ENCODE measurements around the gene SIK3. TPM values are rescaled to one million over a fixed set of nuclear protein-coding genes. Genes with fewer than 3 reads are reported as not detected.

Gene SIK3
- total RNA-seq, 1 donor from 2014 or later = 54.2 TPM

DNA sequence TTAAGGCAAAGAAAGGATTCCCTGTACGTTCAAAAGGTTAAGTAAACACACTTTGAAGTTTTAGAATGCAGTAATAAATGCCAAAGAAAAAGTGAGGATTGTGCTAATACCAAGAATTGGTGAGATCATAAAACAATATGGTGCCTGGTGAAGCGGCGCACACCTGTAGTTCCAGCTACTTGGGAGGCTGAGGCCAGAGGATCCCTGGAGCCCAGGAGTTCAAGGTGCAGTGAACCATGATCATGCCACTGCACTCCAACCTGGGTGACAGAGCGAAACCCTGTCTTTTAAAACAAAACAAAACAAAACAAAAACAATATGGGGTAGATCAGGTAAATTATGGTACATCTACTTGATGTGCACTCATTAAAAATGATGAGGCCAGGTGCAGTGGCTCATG, 187.4 kb downstream of the SIK3 start:
- Mint-ChIP-seq H3K27ac (no peak overlapping the region), H3K36me3 (ENCODE audit: low read depth) (peaks cover 10% of the 10 kb centered on the region), H3K4me1 (ENCODE audit: low read depth) (peaks cover 6% of the 10 kb centered on the region), H3K27me3 (ENCODE audit: insufficient read depth) (no peaks in the 10 kb centered on the region), H3K9me3 (no peaks in the 10 kb centered on the region), H3K4me3 (no peak overlapping the region)
- DNase-seq (ENCODE audit: low spot score) = no peak
- intact Hi-C loops (cut with micrococcal nuclease) = no loop called here

DNA sequence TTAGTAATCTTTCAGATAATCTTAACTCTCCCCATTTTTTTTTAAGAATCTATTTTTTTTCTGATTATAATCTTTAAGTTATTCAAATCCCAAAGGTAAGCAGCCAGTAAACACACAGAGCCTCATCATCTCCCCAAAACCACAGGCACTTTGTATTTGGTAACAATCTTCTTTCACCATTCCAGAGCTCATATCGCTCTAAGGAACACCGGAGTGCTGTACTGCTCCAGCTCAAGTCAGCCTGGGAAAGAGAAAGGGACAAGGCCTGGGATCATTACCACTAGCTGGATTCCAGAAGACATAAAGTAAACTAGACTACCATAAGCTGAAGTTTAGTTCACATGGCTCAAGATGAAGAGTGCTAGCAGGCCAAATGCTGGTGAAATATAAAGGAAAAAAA, 187.8 kb downstream of the SIK3 start:
- Mint-ChIP-seq H3K27ac (no peak overlapping the region), H3K36me3 (ENCODE audit: low read depth) (peaks cover 14% of the 10 kb centered on the region), H3K4me3 (no peak overlapping the region), H3K27me3 (ENCODE audit: insufficient read depth) (no peaks in the 10 kb centered on the region), H3K9me3 (no peaks in the 10 kb centered on the region), H3K4me1 (ENCODE audit: low read depth) (peaks cover 6% of the 10 kb centered on the region)
- DNase-seq (ENCODE audit: low spot score) = no peak
- intact Hi-C loops (cut with micrococcal nuclease) = no loop called here

DNA sequence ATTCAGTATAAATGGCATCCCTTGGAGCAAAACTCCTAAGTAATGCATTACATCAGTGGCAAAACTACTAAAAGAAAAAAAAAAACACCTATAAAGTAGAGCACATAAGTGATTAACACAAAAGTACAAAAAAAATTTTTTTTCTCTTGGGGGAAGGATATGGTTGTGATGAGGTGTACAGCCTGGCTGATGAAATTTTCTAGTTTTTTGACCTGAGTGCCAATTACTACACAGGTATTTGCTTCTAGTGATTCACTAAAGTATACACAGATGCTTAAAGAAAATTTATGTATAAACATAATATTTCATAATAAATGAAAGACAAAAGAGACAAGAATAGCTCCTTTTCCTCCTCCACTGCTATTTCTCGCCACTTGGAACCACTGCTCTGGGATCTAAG, 189.0 kb downstream of the SIK3 start:
- no peaks in the 10 kb centered on the region for H3K27me3 Mint-ChIP-seq (ENCODE audit: insufficient read depth)
- H3K9me3 Mint-ChIP-seq = no peaks in the 10 kb centered on the region
- no peak overlapping the region for H3K4me3 Mint-ChIP-seq
- intact Hi-C loops (cut with micrococcal nuclease) = no loop called here
- no peak overlapping the region for H3K27ac Mint-ChIP-seq
- H3K36me3 Mint-ChIP-seq (ENCODE audit: low read depth) = peaks cover 16% of the 10 kb centered on the region
- H3K4me1 Mint-ChIP-seq (ENCODE audit: low read depth) = peaks cover 6% of the 10 kb centered on the region
- no peak for DNase-seq (ENCODE audit: low spot score)

DNA sequence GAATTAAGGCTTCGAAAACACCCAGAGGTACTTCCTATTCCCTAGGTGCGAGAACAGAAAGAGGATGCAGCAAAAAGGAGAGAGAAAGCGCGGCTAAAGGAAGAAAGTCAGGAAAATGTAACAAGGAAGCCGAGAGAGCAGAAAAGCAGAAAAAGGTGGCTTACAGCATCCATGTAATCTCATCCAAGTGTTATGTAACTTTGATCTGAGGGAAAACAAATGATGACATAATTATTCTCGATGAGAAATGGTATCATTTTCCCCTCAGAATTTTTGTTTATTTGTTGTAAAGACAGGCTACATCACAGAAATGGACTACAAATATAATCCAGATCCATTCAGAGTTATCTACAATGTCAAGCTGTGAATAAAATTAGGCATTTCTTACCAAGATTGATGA, 191.7 kb downstream of the SIK3 start:
- H3K27me3 Mint-ChIP-seq (ENCODE audit: insufficient read depth) = no peaks in the 10 kb centered on the region
- no peak overlapping the region for H3K27ac Mint-ChIP-seq
- peaks cover 17% of the 10 kb centered on the region for H3K36me3 Mint-ChIP-seq (ENCODE audit: low read depth)
- H3K9me3 Mint-ChIP-seq = no peaks in the 10 kb centered on the region
- no peak overlapping the region for H3K4me3 Mint-ChIP-seq
- intact Hi-C loops (cut with micrococcal nuclease) = no loop called here
- H3K4me1 Mint-ChIP-seq (ENCODE audit: low read depth) = peaks cover 11% of the 10 kb centered on the region
- no peak for DNase-seq (ENCODE audit: low spot score)

DNA sequence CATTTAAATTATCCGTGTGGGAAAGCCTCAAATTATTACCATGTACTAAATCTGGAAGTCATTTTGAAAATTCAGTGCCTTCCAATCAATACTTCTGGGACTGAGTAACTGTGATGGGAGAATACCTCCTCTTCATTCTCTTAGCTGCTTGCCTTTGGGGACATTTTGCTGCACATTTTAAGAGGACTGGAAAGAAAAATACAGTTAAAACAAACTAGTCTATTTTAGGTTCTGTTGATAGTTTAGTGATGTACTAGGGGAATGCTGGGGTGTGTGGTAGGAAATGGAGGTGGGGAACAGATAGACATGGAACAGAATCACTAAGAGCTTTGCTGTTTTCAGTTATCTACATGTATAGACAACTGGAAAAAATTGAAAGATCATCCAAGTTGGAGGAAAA, 195.1 kb downstream of the SIK3 start:
- peaks cover 22% of the 10 kb centered on the region for H3K36me3 Mint-ChIP-seq (ENCODE audit: low read depth)
- peaks cover 5% of the 10 kb centered on the region for H3K4me1 Mint-ChIP-seq (ENCODE audit: low read depth)
- no peak overlapping the region for H3K27ac Mint-ChIP-seq
- H3K4me3 Mint-ChIP-seq = no peak overlapping the region
- no peak for DNase-seq (ENCODE audit: low spot score)
- no peaks in the 10 kb centered on the region for H3K27me3 Mint-ChIP-seq (ENCODE audit: insufficient read depth)
- H3K9me3 Mint-ChIP-seq = peaks cover 8% of the 10 kb centered on the region
- intact Hi-C loops (cut with micrococcal nuclease) = no loop called here

DNA sequence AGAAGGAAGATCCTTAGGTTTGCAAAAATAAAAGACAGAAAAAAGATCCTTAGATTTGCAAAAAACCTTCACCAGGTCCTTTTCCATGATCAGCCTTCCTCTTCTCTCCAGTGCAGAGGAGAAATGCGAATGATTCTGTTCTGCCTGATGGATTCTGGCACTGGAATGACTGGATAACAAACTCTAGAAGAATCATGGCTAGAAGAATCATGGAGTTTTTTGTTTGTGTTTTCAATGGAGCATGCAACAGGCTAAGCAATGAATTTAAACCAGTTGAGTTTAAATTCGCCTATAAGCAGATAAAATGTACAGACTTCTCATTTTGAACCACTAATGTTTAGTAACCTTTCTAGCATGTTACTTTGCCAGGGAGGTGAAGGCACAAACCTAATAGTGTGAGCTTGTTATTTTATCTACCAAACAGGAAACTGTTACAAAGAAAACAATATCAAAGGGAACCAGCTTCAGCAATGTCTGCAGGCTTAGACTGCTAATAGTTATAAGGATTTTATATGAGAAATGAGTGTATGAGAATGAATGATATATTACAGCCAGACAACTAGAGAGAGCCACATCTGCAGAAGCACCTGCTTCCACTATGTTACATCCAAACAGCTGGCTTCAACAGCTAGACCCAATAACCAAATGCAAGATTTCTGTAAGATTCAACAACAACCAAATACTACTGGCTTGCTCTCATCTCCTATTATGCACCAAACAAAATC, 196.1 kb downstream of the SIK3 start:
- no peak for DNase-seq (ENCODE audit: low spot score)
- H3K4me1 Mint-ChIP-seq (ENCODE audit: low read depth) = peaks cover 5% of the 10 kb centered on the region
- H3K9me3 Mint-ChIP-seq = peaks cover 8% of the 10 kb centered on the region
- intact Hi-C loops (cut with micrococcal nuclease) = no loop called here
- H3K27me3 Mint-ChIP-seq (ENCODE audit: insufficient read depth) = no peaks in the 10 kb centered on the region
- no peak overlapping the region for H3K4me3 Mint-ChIP-seq
- H3K27ac Mint-ChIP-seq = no peak overlapping the region
- peaks cover 22% of the 10 kb centered on the region for H3K36me3 Mint-ChIP-seq (ENCODE audit: low read depth)

DNA sequence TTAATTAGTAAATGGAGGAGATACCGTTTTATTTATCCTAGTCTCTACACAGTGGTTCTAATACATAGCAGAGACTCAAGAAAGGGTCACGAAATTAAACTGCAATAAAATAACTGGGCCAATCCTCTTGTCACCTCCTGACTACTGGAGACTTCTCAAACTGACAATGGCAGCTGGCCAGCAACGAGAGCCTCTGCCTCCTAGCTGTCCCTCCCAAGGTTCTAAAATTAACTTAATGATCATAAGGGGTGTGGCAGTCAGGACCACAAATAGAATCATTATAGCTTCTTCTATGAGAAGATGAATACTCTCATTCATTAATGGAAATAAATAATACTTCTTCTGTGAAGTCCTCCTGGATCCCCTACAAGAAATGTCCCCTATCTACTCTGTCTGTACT, 197.0 kb downstream of the SIK3 start:
- intact Hi-C loops (cut with micrococcal nuclease) = no loop called here
- Mint-ChIP-seq H3K4me1 (ENCODE audit: low read depth) (peaks cover 5% of the 10 kb centered on the region), H3K27ac (no peak overlapping the region), H3K27me3 (ENCODE audit: insufficient read depth) (no peaks in the 10 kb centered on the region), H3K36me3 (ENCODE audit: low read depth) (peaks cover 26% of the 10 kb centered on the region), H3K4me3 (no peak overlapping the region), H3K9me3 (peaks cover 8% of the 10 kb centered on the region)
- no peak for DNase-seq (ENCODE audit: low spot score)

DNA sequence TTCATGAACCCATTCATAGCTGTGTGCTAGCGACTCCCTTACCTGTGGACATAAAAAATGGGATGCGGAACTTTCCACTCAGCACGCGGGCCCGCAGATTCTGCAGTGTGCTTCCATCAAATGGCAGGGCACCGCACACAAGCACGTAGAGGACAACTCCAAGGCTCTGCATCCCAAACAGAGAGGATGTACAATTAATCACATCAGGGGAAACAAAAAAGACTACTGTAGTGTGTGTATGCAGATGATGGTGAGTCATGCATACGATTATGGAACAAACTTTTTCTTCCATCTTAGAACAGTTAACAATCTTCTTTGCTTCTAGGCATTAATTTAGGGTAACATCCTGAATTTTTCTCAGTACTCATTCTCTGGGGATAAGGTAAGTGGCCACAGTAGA, 202.0 kb downstream of the SIK3 start:
- Mint-ChIP-seq H3K4me3 (no peak overlapping the region), H3K4me1 (ENCODE audit: low read depth) (peaks cover 6% of the 10 kb centered on the region), H3K27ac (no peak overlapping the region), H3K27me3 (ENCODE audit: insufficient read depth) (no peaks in the 10 kb centered on the region), H3K9me3 (peaks cover 8% of the 10 kb centered on the region), H3K36me3 (ENCODE audit: low read depth) (peaks cover 45% of the 10 kb centered on the region)
- intact Hi-C loops (cut with micrococcal nuclease) = no loop called here
- no peak for DNase-seq (ENCODE audit: low spot score)

DNA sequence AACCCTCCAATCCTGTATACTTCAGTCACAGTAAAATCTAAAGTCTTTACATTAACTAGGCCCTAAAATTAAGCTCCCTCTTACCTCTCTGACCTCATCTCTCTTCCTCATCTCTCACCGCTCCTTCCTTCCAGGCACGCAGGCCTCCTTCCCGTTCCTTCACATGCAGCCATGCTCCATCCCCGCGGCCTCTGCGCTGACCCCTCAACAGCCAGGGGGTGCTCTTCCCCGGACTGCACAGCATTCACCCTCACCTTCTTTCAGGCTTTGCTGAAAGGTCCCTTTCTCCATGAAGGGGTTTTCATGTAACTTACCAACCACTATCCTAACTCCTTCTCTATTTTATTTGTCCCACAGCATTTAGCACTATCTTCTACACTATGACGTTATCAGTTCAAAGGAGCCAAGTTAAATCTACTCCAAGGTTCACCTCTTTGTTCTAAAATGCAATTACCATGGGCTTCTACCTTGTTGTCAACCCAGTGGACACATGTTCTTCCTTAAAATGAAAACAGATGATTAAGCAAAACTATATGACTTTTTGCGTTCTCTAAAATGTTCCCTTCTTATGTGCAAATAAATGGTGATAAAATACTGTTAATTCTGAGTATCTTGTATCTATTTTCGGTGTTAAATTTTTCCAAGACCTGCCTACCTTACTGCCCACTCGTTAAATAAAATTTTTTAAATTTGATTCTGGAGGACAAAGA, 203.0 kb downstream of the SIK3 start:
- Mint-ChIP-seq H3K36me3 (ENCODE audit: low read depth) (peaks cover 46% of the 10 kb centered on the region), H3K27me3 (ENCODE audit: insufficient read depth) (no peaks in the 10 kb centered on the region), H3K4me1 (ENCODE audit: low read depth) (peaks cover 11% of the 10 kb centered on the region), H3K27ac (peak overlapping the region; percentile 49), H3K9me3 (peaks cover 3% of the 10 kb centered on the region), H3K4me3 (no peak overlapping the region)
- no peak for DNase-seq (ENCODE audit: low spot score)
- intact Hi-C loops (cut with micrococcal nuclease) = no loop called here

DNA sequence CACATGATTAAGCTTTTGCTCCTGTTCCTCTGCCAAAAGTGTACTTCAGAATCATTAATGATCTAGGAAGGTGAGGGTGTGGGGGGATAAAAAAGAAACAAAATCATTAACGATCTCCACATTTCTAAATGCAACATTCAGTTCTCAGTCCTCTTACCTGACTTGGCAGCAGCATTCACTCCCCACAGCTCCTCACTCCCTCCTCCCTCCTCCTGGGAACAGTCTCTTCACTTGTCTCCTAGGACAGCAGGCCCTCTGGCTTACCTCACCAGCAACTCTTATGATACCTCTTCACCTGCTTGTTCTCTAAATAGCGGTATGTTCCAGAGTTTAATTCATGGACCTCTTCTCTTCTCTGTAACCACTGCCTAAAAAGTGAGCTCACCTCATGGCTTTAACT, 204.3 kb downstream of the SIK3 start:
- peak overlapping the region; percentile 12 for H3K27ac Mint-ChIP-seq
- intact Hi-C loops (cut with micrococcal nuclease) = loop anchor here (5.0 kb wide), 2 partner anchors 53 to 813 kb away; no protein-coding TSS in a partner anchor

DNA sequence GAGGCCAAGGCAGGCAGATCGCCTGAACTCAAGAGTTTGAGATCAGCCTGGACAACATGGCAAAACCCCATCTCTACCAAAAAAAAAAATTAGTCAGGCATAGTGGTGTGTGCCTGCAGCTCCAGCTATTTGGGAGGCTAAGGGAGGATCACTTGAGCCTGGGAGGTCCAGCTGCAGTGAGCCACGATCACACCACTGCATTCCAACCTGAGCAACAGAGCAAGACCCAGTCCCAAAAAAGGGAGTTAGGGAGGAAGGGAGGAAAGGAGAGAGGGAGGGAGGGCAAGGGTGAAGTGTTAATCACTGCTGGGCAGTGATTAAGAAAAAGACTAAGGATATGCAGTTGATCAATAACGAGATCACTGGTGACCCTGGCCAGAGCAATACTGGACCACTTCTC, 204.8 kb downstream of the SIK3 start:
- H3K4me3 Mint-ChIP-seq = no peak overlapping the region
- no peaks in the 10 kb centered on the region for H3K27me3 Mint-ChIP-seq (ENCODE audit: insufficient read depth)
- intact Hi-C loops (cut with micrococcal nuclease) = loop anchor here (5.0 kb wide), 2 partner anchors 54 to 814 kb away; no protein-coding TSS in a partner anchor
- no peaks in the 10 kb centered on the region for H3K9me3 Mint-ChIP-seq
- peaks cover 43% of the 10 kb centered on the region for H3K36me3 Mint-ChIP-seq (ENCODE audit: low read depth)
- no peak for DNase-seq (ENCODE audit: low spot score)
- H3K4me1 Mint-ChIP-seq (ENCODE audit: low read depth) = peaks cover 21% of the 10 kb centered on the region
- H3K27ac Mint-ChIP-seq = no peak overlapping the region

More for the DNA sequence above, 204.3 kb downstream of the SIK3 start:
- peaks cover 42% of the 10 kb centered on the region for H3K36me3 Mint-ChIP-seq (ENCODE audit: low read depth)
- no peak for DNase-seq (ENCODE audit: low spot score)
- H3K4me1 Mint-ChIP-seq (ENCODE audit: low read depth) = peaks cover 16% of the 10 kb centered on the region
- no peaks in the 10 kb centered on the region for H3K27me3 Mint-ChIP-seq (ENCODE audit: insufficient read depth)
- H3K9me3 Mint-ChIP-seq = no peaks in the 10 kb centered on the region
- H3K4me3 Mint-ChIP-seq = no peak overlapping the region

DNA sequence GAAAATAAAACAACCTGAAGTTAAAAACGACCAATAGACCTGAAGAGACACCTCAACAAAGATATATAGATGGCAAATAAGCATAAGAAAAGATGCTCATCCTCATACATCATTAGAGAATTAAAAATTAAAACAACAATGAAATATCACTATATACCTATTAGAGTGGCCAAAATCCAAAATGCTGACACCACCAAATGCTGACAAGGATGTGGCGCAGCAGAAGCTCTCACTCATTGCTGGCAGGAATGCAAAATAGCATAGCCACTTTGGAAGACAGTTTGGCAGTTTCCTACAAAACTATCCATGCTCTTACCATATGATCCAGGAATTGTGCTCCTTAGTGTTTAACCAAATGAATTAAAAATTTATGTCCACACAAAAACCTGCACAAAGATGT, 205.9 kb downstream of the SIK3 start:
- intact Hi-C loops (cut with micrococcal nuclease) = loop anchor here (5.0 kb wide), 2 partner anchors 55 to 815 kb away; no protein-coding TSS in a partner anchor
- Mint-ChIP-seq H3K4me1 (ENCODE audit: low read depth) (peaks cover 26% of the 10 kb centered on the region), H3K27ac (no peak overlapping the region), H3K9me3 (no peaks in the 10 kb centered on the region), H3K36me3 (ENCODE audit: low read depth) (peaks cover 49% of the 10 kb centered on the region), H3K27me3 (ENCODE audit: insufficient read depth) (no peaks in the 10 kb centered on the region), H3K4me3 (no peak overlapping the region)
- DNase-seq (ENCODE audit: low spot score) = no peak

DNA sequence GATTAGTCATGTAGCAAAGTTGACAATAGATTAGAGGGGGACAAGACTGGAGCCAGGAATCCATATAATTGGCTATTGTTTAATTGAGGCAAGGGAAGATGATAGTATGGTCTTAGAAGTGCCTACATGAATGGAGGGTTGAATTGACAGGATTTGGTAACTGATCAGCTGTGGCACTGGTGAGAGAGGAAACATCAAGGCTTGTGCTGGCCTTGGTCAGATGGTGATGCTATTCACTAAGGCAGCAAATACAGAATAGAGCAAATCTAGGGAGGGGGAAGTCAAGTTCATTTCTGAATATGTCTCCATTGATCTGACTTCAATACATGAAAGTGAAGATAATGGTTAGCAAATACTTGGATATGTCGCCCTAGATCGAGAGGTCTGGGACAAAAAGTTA, 206.5 kb downstream of the SIK3 start:
- Mint-ChIP-seq H3K27ac (no peak overlapping the region), H3K36me3 (ENCODE audit: low read depth) (peaks cover 49% of the 10 kb centered on the region)
- intact Hi-C loops (cut with micrococcal nuclease) = loop anchor here (5.0 kb wide), 2 partner anchors 56 to 816 kb away; no protein-coding TSS in a partner anchor

More for the DNA sequence above, 206.5 kb downstream of the SIK3 start:
- Mint-ChIP-seq H3K4me1 (ENCODE audit: low read depth) (peaks cover 26% of the 10 kb centered on the region), H3K27me3 (ENCODE audit: insufficient read depth) (no peaks in the 10 kb centered on the region), H3K9me3 (no peaks in the 10 kb centered on the region), H3K4me3 (no peak overlapping the region)
- DNase-seq (ENCODE audit: low spot score) = no peak
